ENCODE measurements around the gene ADGRG6.

DNA sequence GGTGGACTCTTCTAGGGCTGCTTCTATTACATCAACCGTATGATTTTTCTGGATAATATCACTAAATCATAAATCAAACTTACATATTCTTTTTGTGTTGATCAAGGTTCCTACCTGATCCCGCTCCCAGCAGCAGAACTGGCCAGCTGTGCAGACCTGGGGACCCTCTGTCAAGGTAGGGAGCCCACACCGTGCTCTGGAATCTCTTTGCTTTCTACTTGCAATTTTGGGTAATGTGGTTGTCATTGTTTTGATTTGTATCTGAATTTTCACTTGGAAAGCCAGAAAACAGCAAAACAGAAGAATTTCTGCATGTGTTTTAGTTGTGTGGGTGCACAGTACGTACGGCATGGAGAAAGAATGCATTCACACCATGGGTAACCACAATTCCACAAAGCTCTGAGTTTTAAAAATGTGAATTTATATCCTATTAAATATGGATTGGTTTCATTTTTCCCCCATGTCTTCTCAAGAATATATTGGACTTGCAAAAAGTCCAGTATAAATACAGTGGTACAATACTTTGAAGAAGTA is 80.1 kb downstream of the ADGRG6 start:
- TF ChIP-seq, protein P1, sequence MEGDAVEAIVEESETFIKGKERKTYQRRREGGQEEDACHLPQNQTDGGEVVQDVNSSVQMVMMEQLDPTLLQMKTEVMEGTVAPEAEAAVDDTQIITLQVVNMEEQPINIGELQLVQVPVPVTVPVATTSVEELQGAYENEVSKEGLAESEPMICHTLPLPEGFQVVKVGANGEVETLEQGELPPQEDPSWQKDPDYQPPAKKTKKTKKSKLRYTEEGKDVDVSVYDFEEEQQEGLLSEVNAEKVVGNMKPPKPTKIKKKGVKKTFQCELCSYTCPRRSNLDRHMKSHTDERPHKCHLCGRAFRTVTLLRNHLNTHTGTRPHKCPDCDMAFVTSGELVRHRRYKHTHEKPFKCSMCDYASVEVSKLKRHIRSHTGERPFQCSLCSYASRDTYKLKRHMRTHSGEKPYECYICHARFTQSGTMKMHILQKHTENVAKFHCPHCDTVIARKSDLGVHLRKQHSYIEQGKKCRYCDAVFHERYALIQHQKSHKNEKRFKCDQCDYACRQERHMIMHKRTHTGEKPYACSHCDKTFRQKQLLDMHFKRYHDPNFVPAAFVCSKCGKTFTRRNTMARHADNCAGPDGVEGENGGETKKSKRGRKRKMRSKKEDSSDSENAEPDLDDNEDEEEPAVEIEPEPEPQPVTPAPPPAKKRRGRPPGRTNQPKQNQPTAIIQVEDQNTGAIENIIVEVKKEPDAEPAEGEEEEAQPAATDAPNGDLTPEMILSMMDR (conservative IDR thresholded peaks at IDR 0.05; ENCODE audit: low read length), result no peak
- TF ChIP-seq EZH2phosphoT487 (IDR thresholded peaks at IDR 0.05; ENCODE audit: borderline replicate concordance), result no peak
